ENCODE data around the gene BLMH. TPM values are rescaled to one million over a fixed set of nuclear protein-coding genes. Genes with fewer than 3 reads are reported as not detected.

BLMH gene
- total RNA-seq, 1 donor from 2014 or later, result 49.5 TPM

- Mint-ChIP-seq H3K27me3 (ENCODE audit: low read depth) (no peaks in the 10 kb centered on the region), H3K4me1 (ENCODE audit: low read depth) (peaks cover 10% of the 10 kb centered on the region), H3K36me3 (ENCODE audit: low read depth) (peaks cover 39% of the 10 kb centered on the region), H3K4me3 (ENCODE audit: unreplicated experiment) (no peak overlapping the region), H3K27ac (ENCODE audit: unreplicated experiment) (no peak overlapping the region), H3K9me3 (ENCODE audit: low read depth) (no peaks in the 10 kb centered on the region)
- DNase-seq (ENCODE audit: low spot score), result no peak
- no peak for TF ChIP-seq CTCF (IDR thresholded peaks at IDR 0.05)
Observed at GRCh38 chr17:30273373-30273772, 18.4 kb downstream of the BLMH start.

- Mint-ChIP-seq H3K4me3 (ENCODE audit: unreplicated experiment) (no peak overlapping the region), H3K27ac (ENCODE audit: unreplicated experiment) (no peak overlapping the region), H3K27me3 (ENCODE audit: low read depth) (no peaks in the 10 kb centered on the region), H3K4me1 (ENCODE audit: low read depth) (peaks cover 16% of the 10 kb centered on the region), H3K36me3 (ENCODE audit: low read depth) (peaks cover 40% of the 10 kb centered on the region), H3K9me3 (ENCODE audit: low read depth) (no peaks in the 10 kb centered on the region)
- no peak for TF ChIP-seq CTCF (IDR thresholded peaks at IDR 0.05)
- DNase-seq (ENCODE audit: low spot score), result no peak
Observed at GRCh38 chr17:30271102-30271501, 20.6 kb downstream of the BLMH start.

- Mint-ChIP-seq H3K9me3 (ENCODE audit: low read depth) (no peaks in the 10 kb centered on the region), H3K27ac (ENCODE audit: unreplicated experiment) (peak overlapping the region; percentile 20), H3K4me3 (ENCODE audit: unreplicated experiment) (no peak overlapping the region), H3K27me3 (ENCODE audit: low read depth) (no peaks in the 10 kb centered on the region), H3K4me1 (ENCODE audit: low read depth) (peaks cover 34% of the 10 kb centered on the region), H3K36me3 (ENCODE audit: low read depth) (peaks cover 28% of the 10 kb centered on the region)
- no peak for TF ChIP-seq CTCF (IDR thresholded peaks at IDR 0.05)
- no peak for DNase-seq (ENCODE audit: low spot score)
Observed at GRCh38 chr17:30267625-30268024, 24.1 kb downstream of the BLMH start.

GRCh38 chr17:30263552-30264333, 28.0 kb downstream of the BLMH start:
- TF ChIP-seq CTCF (IDR thresholded peaks at IDR 0.05), result no peak
- Mint-ChIP-seq H3K4me3 (ENCODE audit: unreplicated experiment) (no peak overlapping the region), H3K36me3 (ENCODE audit: low read depth) (peaks cover 18% of the 10 kb centered on the region), H3K9me3 (ENCODE audit: low read depth) (no peaks in the 10 kb centered on the region), H3K27ac (ENCODE audit: unreplicated experiment) (peak overlapping the region; percentile 79), H3K4me1 (ENCODE audit: low read depth) (peaks cover 25% of the 10 kb centered on the region), H3K27me3 (ENCODE audit: low read depth) (no peaks in the 10 kb centered on the region)
- no peak for DNase-seq (ENCODE audit: low spot score)

GRCh38 chr17:30256756-30257506, 34.8 kb downstream of the BLMH start:
- Mint-ChIP-seq H3K36me3 (ENCODE audit: low read depth) (peaks cover 18% of the 10 kb centered on the region), H3K4me3 (ENCODE audit: unreplicated experiment) (no peak overlapping the region), H3K27me3 (ENCODE audit: low read depth) (no peaks in the 10 kb centered on the region), H3K9me3 (ENCODE audit: low read depth) (no peaks in the 10 kb centered on the region), H3K4me1 (ENCODE audit: low read depth) (no peaks in the 10 kb centered on the region), H3K27ac (ENCODE audit: unreplicated experiment) (no peak overlapping the region)
- no peak for DNase-seq (ENCODE audit: low spot score)
- TF ChIP-seq CTCF (IDR thresholded peaks at IDR 0.05), result no peak
